Activated T-helper 1 cell treated with Interleukin-2 at 50 U/mL for 16 hours (primary cell): ENCODE results near the gene SHB.

Source experiments
- DNase-seq: peaks from one replicate; pipeline ENCODE4 v3.0.0-alpha.2; 2020; ENCODE audit warnings: low read depth

The SHB gene

DNA sequence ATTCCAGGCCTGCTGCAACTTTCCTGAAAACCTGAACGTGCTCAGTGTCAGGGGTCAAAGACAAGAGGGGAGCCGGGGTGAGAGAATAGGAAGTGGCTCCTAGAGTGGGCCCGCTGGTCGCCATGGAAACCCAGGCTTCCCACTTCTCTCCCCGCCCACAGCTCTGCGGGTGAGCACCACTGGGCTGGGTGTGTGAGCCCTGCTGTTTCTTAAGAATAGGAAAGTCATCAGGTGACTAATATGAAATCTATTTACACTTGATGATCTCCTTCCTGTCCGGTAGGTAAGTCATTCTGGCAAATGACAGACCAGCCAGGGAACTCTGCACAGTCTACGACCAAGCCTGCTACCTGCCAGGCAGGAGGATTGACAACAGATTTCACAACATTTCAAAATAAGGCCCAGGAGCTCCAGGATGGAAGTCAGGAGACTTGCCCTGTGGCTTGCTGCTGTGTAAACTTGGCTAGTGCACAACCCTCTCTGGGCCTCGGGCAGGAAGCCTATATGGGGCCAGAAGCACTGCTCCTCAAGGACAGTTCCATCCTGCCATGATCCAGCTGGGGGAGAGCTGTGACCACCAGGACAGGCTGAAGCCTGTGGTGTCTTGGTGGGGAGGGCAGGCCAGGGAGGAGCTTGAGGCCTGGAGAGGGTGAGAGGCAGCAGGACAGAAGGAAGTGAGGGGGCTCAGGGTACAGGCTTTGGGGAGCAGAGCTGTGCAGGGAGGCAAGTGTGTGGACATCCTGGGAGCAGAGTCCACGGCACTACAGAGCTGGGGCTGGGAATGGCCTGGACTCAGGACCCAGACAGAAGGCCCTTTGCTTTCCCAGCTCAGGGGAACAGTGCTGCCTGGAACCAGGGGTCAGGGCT lies 60.6 kb downstream of the SHB start:
- DNase-seq: no peak

- DNase-seq: no peak
These were observed 62.0 kb downstream of the SHB start for GRCh38 chr9:38007016-38007415.

- no peak for DNase-seq
These were observed 62.9 kb downstream of the SHB start for GRCh38 chr9:38006163-38006562.

DNA sequence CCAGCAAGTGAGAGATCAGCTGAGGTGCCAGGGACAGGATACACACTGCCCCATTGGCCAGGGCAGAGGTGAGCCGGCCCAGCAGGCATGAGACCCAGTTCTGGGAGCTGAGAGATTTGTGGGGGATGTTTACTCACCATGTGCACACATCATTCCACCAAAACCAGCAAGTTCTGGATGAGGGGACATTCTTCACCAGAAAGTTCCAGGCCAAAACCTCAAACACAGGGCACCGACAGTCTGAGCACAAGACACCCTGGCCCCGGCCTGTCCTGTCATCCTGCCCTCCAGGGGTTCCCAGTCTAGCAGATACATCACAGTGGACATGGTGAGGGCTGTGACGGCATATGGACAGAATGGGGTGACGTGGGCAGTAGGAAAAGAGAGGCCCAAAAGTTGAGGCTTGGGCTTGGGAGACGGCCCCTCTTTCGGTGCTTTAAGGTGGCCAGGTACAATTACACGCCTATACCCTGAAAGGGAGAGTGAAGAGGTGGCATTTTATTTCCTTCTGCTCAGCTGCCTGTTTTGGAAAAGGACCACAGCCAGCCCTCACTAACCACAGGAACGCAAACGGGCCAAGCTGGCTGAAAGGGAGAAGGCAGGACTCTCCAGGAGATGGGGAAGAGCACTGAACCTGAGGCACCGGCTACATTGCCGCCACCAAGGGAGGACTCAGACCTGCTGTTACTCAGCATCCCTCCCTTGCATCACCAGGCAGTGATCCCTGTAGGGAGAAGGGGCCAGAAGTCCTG lies 64.0 kb downstream of the SHB start:
- DNase-seq: no peak

GRCh38 chr9:38003946-38004808 lies 64.8 kb downstream of the SHB start:
- DNase-seq: no peak

DNA sequence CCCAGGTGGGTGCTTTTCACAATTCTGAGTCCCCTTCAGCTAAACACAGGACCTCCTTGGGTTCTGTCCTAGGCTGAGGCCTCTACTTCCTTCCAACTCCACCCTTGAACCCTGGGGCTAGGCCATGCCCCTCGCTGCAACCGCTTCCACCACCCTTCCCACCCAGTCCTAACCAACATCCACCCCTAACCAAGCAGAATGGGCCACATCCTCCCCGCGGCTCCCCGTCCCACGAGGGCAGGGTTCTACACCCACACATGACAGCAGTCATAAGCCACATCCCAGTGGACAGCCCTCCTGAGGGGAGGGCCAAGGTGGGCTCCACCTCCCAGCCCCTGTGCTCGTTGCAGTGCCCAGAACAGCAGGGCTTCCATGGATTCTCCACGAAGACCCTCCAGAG lies 65.8 kb downstream of the SHB start:
- DNase-seq: no peak

GRCh38 chr9:38001430-38001829 lies 67.6 kb downstream of the SHB start:
- no peak for DNase-seq

DNA sequence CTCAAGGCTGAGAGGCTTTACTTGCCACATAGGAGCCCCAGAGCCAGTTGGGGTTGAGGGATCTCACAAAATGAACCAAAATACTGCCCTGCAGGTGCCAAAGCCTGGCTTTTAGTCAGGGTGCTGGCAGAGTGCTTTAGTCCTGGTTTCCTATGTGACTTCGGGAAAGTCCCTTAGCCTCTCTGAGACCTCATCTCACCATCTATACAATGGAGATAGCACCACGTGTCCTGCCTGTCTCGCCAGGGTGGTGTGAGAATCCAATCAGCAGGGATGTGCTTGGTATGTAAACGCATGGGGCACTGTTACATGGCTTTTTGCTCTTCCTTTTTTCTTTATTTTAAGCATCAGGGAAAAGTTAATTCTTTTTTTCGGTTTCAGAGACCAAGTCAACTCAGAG lies 68.3 kb downstream of the SHB start:
- no peak for DNase-seq

DNA sequence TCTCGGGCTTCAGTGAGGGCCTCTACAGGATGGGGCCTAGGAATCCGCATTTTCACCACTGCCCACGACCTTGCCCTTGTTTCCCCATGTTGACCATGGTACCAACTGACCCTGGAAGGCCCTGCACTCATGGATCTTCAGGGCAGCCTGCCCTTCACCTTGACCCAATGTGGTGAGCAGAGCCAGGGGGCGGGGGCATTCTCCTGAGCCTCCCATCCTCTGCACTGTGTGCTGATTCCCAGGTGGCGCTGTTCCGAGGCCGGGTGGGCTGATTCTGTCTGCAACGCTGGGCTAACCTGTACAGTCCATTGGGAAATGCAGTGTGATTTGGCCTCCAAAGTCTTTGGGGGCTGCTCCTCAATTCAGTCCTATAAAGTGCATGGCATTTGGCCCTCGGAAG lies 68.7 kb downstream of the SHB start:
- no peak for DNase-seq

DNA sequence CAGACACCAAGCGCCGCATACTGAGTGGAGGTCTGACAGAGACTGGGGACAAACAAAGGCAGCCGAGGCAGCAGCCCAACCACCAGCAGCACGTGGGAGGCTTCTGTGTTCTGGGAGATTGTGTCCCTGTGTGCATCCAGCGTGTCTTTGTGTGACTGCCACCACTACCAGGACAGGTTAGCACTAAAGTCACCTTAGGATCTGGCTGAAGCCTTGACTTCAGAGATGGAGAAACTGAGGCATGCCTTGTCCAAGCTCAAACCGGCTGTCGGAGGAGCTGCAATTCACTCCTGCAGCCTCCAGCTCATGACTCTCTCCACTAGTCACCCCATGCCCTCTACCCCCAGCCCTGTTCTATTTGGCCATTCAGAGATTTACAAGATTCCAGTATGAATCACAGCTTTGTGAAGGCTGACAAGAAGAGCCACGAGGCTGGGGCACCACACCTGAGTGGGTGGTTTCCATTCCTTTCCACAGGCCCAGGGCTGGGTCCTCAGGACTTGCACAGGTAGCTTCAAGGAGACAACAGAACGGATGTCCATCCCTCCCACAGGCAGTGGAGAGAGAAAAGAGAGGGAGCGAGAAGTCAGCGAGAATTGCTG lies 69.3 kb downstream of the SHB start:
- no peak for DNase-seq

DNA sequence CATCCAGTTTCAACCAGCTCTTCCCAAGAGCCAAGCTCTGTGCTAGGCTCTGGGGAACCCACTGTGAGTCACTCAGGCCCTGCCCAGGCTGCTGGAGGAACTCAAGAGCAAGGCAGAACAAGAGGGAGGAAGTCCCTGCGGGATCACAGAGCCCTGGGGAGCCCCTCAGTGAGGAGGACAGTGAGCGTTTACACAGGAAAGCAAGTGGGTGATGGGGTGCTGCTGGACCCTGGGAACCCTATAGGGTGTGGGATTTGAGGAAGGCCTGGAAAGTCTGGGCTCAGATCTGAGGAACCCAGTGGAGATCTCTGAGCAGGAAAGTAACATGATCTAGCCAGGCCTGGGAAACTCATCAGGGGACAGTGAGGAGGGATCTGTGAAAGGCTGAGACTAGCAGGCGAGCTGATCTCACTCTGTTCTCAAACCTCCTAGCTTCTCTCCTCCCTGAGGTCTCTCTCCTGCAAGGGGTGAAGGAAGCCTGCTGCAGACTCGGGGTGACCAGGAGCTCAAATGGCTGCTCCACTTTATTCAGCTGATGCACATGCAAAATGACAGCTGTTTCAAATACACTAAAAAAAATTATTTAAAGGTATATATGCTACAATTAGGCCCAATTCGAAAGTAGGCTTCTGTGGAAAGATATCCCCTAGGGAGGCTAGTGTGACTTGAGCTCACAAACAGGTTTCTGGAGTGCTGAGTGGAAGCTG lies 70.0 kb downstream of the SHB start:
- no peak for DNase-seq

DNA sequence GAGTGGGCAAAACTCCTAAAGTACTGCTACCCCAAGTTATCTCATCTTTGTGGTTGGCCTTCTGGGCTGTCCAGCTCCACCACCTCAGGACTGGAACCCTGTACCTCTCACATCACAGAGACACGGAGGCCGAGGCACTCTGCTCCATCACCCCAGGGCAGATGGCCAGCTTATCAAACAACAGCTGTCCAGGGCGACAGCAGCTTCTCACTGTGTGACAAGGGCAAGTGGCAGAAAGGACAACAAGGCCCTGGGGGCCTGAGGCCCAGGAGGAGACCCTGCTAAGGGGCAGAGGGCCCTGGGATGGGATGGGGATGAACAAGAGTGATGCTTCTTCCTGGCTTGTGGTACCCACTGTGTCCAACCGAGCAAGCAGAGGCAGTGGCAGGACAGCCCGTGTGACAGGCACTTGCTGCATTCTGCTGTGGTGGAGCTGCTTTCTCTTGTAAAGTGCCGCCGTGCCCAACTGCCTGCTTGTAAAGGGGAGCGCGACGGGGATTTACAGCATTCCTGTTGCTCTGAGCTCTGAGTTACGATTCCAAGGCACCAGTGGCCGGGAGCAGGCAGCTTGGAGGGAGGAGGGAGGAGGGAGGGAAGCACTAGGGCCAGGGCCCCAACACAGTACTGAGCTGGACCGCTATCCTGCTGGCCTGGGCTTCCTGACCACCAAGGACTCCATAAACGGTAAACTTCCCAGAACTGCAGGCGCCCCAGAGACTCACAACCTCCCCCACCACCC lies 71.2 kb downstream of the SHB start:
- DNase-seq: no peak

- no peak for DNase-seq
These were observed 72.2 kb downstream of the SHB start for GRCh38 chr9:37996819-37997217.

GRCh38 chr9:37995961-37996818 lies 72.8 kb downstream of the SHB start:
- DNase-seq: no peak

GRCh38 chr9:37995348-37995737 lies 73.7 kb downstream of the SHB start:
- no peak for DNase-seq

GRCh38 chr9:37994639-37995347 lies 74.2 kb downstream of the SHB start:
- DNase-seq: no peak

GRCh38 chr9:37992924-37993349 lies 76.1 kb downstream of the SHB start:
- no peak for DNase-seq

DNA sequence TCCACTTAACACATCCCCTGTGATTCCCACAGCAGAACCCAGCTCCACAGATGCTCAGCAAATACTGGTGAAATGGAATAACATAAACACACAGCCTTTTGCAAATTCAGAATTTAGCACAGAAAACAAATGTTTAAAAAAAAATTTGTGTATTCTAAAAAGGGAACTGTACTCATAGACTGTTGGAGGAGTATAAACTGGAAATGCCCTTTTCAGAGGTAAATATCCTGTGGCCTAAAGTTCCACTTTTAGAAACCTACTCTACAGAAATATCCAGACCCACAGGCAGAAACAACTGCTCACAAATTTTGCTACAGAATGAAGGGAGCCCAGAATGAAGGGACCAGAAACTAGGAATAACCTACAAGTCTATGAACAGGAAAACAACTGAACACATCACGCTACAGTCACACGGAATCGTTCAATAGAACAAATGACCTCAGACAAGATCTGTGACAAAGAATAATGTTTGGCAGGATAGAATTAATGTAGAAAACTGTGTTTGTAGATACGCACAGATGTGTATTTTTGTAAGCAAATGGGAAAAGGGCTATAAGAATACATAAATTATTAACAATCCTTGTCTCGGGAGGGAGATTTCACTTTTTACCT lies 78.5 kb downstream of the SHB start:
- no peak for DNase-seq

DNA sequence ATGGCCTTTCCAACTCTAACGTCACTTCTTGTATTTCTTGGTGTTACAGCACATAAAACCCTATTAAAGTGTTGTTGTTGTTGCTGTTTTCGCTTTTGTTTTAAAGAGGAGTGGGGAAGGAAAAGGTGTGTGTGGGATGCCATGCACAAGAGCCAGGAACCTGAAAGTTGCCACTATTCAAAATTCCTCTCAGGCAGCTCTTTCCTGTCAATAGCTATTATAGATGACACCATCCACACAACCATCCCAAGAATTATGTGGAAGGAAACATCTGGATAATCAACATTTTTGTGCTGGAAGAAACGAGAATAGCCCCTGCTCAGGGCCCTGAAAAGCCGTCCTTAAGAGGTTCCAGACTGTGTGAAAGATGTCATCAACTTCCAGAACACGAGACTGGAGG lies 79.3 kb downstream of the SHB start:
- no peak for DNase-seq
